A673 (cell line): ENCODE measurements around the gene ASGR2. TPM values are rescaled to one million over a fixed set of nuclear protein-coding genes. Genes with fewer than 3 reads are reported as not detected.

Experiments used
- BruUV-seq: library from RNA; stranded (reverse); fragments of 400-500 nt; replicated peaks from 2 replicates; lab custom pipeline; 2021; lab: Mats Ljungman, UMichigan
- CTCF ChIA-PET: fragments of 300-600 bp; sonication (Branson Sonifier 250); formaldehyde crosslinking; loops from one replicate; lab custom pipeline; 2022; ENCODE audit warnings: antibody characterized with exemption; lab: Charles Lee
- POLR2A ChIA-PET: fragments of 300-600 bp; sonication (Branson Sonifier 250); formaldehyde crosslinking; loops from one replicate; lab custom pipeline; 2022; ENCODE audit warnings: antibody characterized with exemption; ENCODE audit not compliant: low non-redundant PET; lab: Charles Lee
- DNase-seq: peaks from one replicate; pipeline ENCODE4 v3.0.0-alpha.2; 2015; ENCODE audit warnings: low spot score
- H3K27ac ChIP-seq: fragments of 200-600 bp; sonication (generic); 2 replicates; pipeline ENCODE4 v1.5.1; 2016; ENCODE audit warnings: mixed run types, low read depth, mild to moderate bottlenecking, mixed read lengths, antibody characterized with exemption, low read length; ENCODE audit not compliant: poor library complexity, severe bottlenecking
- H3K27me3 ChIP-seq: fragments of 200-600 bp; sonication (generic); replicated peaks from 2 replicates; pipeline ENCODE4 v1.6.1; 2017; ENCODE audit warnings: mixed run types, low read depth, mild to moderate bottlenecking, mixed read lengths, antibody characterized with exemption, low read length; ENCODE audit not compliant: insufficient read depth, poor library complexity
- H3K36me3 ChIP-seq: fragments of 200-600 bp; sonication (generic); 2 replicates; pipeline ENCODE4 v1.6.1; 2016; ENCODE audit warnings: mixed run types, mild to moderate bottlenecking, mixed read lengths, antibody characterized with exemption, low read length; ENCODE audit not compliant: insufficient read depth, poor library complexity, severe bottlenecking
- H3K4me1 ChIP-seq: fragments of 200-600 bp; sonication (generic); 2 replicates; pipeline ENCODE4 v1.6.1; 2017; ENCODE audit warnings: mixed run types, mild to moderate bottlenecking, mixed read lengths, antibody characterized with exemption, low read length; ENCODE audit not compliant: insufficient read depth, poor library complexity, severe bottlenecking
- H3K4me3 ChIP-seq: fragments of 200-600 bp; sonication (generic); 2 replicates; pipeline ENCODE4 v1.5.1; 2016; ENCODE audit warnings: low read depth, mixed run types, mild to moderate bottlenecking, mixed read lengths, low read length; ENCODE audit not compliant: poor library complexity, severe bottlenecking
- H3K9me3 ChIP-seq: fragments of 200-600 bp; sonication (generic); 2 replicates; pipeline ENCODE4 v1.6.1; 2016; ENCODE audit warnings: mixed run types, low read depth, mild to moderate bottlenecking, mixed read lengths, antibody characterized with exemption, low read length; ENCODE audit not compliant: poor library complexity, severe bottlenecking
- CTCF ChIP-seq: fragments of 300-800, 200-600 bp; sonication (generic); conservative IDR thresholded peaks from 2 replicates; pipeline ENCODE4 v1.5.1; 2017; ENCODE audit warnings: low read depth, mild to moderate bottlenecking, antibody characterized with exemption, low read length, moderate library complexity, mixed read lengths
- EZH2 ChIP-seq: fragments of 200-600 bp; sonication (generic); IDR thresholded peaks from 2 replicates; pipeline ENCODE4 v1.6.1; 2017; ENCODE audit warnings: borderline replicate concordance, low read depth, mild to moderate bottlenecking, mixed read lengths, antibody characterized with exemption, low read length; ENCODE audit not compliant: poor library complexity, severe bottlenecking
- intact Hi-C: fragments of 100-400 bp; cut with micrococcal nuclease; formaldehyde crosslinking; loops from one replicate; pipeline ENCODE4 v1.10.0; 2022; ENCODE audit not compliant: unreplicated experiment
- total RNA-seq: library from RNA; stranded (reverse); gene quantifications from 2 replicates; pipeline ENCODE4 v1.2.3, GENCODE V29; 2021

Gene ASGR2
- total RNA-seq, 1 experiment from 2014 or later, result not detected

- H3K9me3 ChIP-seq, result no peaks in the 10 kb centered on the region
- H3K4me1 ChIP-seq, result no peaks in the 10 kb centered on the region
- POLR2A ChIA-PET, result interaction anchor here (0.7 kb wide), 1 partner anchor 159 kb away, joined by 15 read pairs; no protein-coding TSS in a partner anchor
- no peaks in the 10 kb centered on the region for H3K27me3 ChIP-seq
- no peak for DNase-seq
- H3K27ac ChIP-seq, result no peak overlapping the region
- CTCF ChIA-PET, result no interaction called here
- BruUV-seq, result no TSS peak
- no peak overlapping the region for H3K4me3 ChIP-seq
- TF ChIP-seq CTCF (no peak), EZH2 (no peak)
- intact Hi-C loops, result no loop called here
- no peaks in the 10 kb centered on the region for H3K36me3 ChIP-seq
Measured at GRCh38 chr17:7058831-7059447, 55.7 kb downstream of the ASGR2 start.

DNA sequence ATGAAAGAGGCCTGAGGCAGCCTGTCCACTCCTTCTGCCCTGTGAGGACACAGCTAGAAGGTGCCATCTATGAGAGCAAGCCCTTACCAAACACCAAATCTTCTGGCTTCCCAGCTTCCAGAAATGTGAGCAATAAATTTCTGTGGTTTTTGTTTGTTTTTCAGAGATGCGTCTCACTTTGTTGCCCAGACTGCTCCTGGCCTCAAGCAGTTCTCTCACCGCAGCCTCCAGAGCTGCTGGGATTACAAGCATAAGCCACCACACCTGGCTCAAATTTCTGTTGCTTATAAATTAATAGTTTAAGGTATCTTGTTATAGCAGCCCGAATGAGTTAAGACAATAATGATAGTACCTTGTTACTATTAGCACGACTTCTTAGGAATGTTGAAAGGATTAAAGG lies 58.2 kb downstream of the ASGR2 start:
- no TSS peak for BruUV-seq
- Histone ChIP-seq H3K27ac (no peak overlapping the region), H3K9me3 (no peaks in the 10 kb centered on the region), H3K36me3 (no peaks in the 10 kb centered on the region), H3K4me1 (no peaks in the 10 kb centered on the region), H3K27me3 (no peaks in the 10 kb centered on the region), H3K4me3 (no peak overlapping the region)
- no peak for TF ChIP-seq CTCF
- ChIA-PET CTCF (interaction anchor here (0.5 kb wide), 1 partner anchor 146 kb away, joined by 13 read pairs; no protein-coding TSS in a partner anchor), POLR2A (no interaction called here)
- no peak for DNase-seq
- intact Hi-C loops, result no loop called here

Other genes starting within 250 kb of the ASGR2 start
- gene ALOX12, start 118.8 kb downstream of the ASGR2 start, total RNA-seq, result not detected in 2 replicates
- gene RNASEK, start 102.2 kb downstream of the ASGR2 start, total RNA-seq, result 246 and 258 TPM in 2 replicates
- gene BCL6B, start 91.8 kb downstream of the ASGR2 start, total RNA-seq, result 0.44 and 0.58 TPM in 2 replicates
- gene SLC16A13, start 78.8 kb downstream of the ASGR2 start, total RNA-seq, result 11.7 and 15.5 TPM in 2 replicates
- 0.47 and 1.3 TPM in 2 replicates for gene SLC16A11, start 70.7 kb downstream of the ASGR2 start, total RNA-seq
- not detected in 2 replicates for gene CLEC10A, start 34.6 kb downstream of the ASGR2 start, total RNA-seq
- 6.1 and 8.0 TPM in 2 replicates for gene ASGR1, start 64.5 kb upstream of the ASGR2 start, total RNA-seq
- gene DLG4, start 105.0 kb upstream of the ASGR2 start, total RNA-seq, result 74.7 and 86.6 TPM in 2 replicates
- gene ACADVL, start 105.1 kb upstream of the ASGR2 start, total RNA-seq, result 425 and 509 TPM in 2 replicates
- 133 and 139 TPM in 2 replicates for gene DVL2, start 119.7 kb upstream of the ASGR2 start, total RNA-seq
- gene PHF23, start 124.6 kb upstream of the ASGR2 start, total RNA-seq, result 84.0 and 85.1 TPM in 2 replicates
- 296 and 314 TPM in 2 replicates for gene GABARAP, start 127.6 kb upstream of the ASGR2 start, total RNA-seq
- 175 and 179 TPM in 2 replicates for gene CTDNEP1, start 136.9 kb upstream of the ASGR2 start, total RNA-seq
- gene ELP5, start 137.4 kb upstream of the ASGR2 start, total RNA-seq, result 123 and 128 TPM in 2 replicates
- 0.55 TPM in 1 of 2 replicates, not detected in the other for gene CLDN7, start 147.7 kb upstream of the ASGR2 start, total RNA-seq
- 0.67 and 1.6 TPM in 2 replicates for gene SLC2A4, start 166.9 kb upstream of the ASGR2 start, total RNA-seq
- gene YBX2, start 179.8 kb upstream of the ASGR2 start, total RNA-seq, result 0.77 and 1.6 TPM in 2 replicates
- gene EIF5A, start 192.8 kb upstream of the ASGR2 start, total RNA-seq, result 1,112 and 1,128 TPM in 2 replicates
- gene GPS2, start 200.5 kb upstream of the ASGR2 start, total RNA-seq, result 116 and 133 TPM in 2 replicates
- 81.7 and 99.5 TPM in 2 replicates for gene NEURL4, start 214.5 kb upstream of the ASGR2 start, total RNA-seq
- gene ACAP1, start 221.7 kb upstream of the ASGR2 start, total RNA-seq, result 1.1 TPM in 2 replicates
- gene KCTD11, start 237.3 kb upstream of the ASGR2 start, total RNA-seq, result 3.8 TPM in 2 replicates
- gene TMEM95, start 240.3 kb upstream of the ASGR2 start, total RNA-seq, result not detected in 2 replicates